Measurements from ENCODE around the gene LUC7L2. TPM values are rescaled to one million over a fixed set of nuclear protein-coding genes. Genes with fewer than 3 reads are reported as not detected.
"Not testable (repeated sequence)": the region's sequence is repeated elsewhere in the genome, so short reads cannot be mapped to it uniquely, and the experiment has no call there.

The LUC7L2 gene
- total RNA-seq, 4 donors from 2014 or later = 29.4 to 77.6 (median 50.0) TPM

DNA sequence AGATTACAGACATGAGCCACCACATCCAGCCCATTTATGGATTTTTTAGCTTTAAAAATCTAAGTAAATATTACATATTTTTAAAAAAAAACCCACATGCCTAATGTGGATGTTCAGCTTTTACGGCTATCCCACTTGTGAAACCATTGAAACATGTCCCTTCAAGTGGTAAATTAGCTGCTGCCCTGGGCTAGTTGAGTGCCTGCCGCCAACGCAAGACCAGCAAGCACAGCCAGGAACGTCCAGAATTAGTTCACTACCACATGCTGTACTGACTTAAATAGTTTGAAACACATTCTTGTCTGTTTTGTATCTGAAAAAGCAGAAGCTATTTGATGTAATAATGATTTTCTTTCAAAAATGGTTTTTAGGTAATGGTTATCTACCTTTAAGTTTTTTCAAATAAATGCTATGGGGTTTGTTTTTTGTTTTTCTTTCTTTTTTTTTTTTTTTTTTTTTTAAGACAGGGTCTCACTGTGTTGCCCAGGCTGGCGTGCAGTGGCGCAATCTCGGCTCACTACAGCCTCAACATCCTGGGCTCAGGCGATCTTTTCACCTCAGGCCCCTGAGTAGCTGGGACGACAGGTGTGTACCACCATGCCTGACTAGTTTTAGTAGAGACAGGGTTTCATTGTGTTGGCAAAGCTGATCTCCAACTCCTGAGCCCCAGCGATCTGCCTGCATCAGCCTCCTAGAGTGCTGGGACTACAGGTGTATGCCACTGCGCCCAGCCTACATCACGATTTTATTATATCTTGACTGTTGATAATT is 66.7 kb downstream of the LUC7L2 start:
- TF ChIP-seq CTCF (IDR thresholded peaks at IDR 0.05) = no peak
- TF ChIP-seq POLR2A (IDR thresholded peaks at IDR 0.05) = no peak
- peaks cover 0 to 32% (median 0%) of the 10 kb centered on the region in 3 donors for H3K36me3 ChIP-seq
- no peaks in the 10 kb centered on the region for H3K27me3 ChIP-seq
- DNase-seq = no peak
- no peaks in the 10 kb centered on the region for H3K9me3 ChIP-seq
- peaks cover 6 to 56% (median 17%) of the 10 kb centered on the region in 3 donors for H3K4me1 ChIP-seq
- 69 to 77% methylated on average over 7 to 12 of the region's 12 CpGs for WGBS, 2 donors
- peak overlapping the region in 2 of 4 donors; percentile 13 to 38 for H3K27ac ChIP-seq
- intact Hi-C loops (cut with DNase I) = no loop called here
- no peak overlapping the region for H3K4me3 ChIP-seq

GRCh38 chr7:139427029-139427420 is 67.3 kb downstream of the LUC7L2 start:
- Histone ChIP-seq H3K4me1 (peaks cover 6 to 62% (median 19%) of the 10 kb centered on the region in 3 donors), H3K36me3 (peaks cover 0 to 26% (median 0%) of the 10 kb centered on the region in 3 donors), H3K9me3 (no peaks in the 10 kb centered on the region), H3K4me3 (no peak overlapping the region), H3K27ac (peak overlapping the region in 2 of 4 donors; percentile 4 to 38), H3K27me3 (no peaks in the 10 kb centered on the region)
- no peak for TF ChIP-seq CTCF (IDR thresholded peaks at IDR 0.05)
- no peak for TF ChIP-seq POLR2A (IDR thresholded peaks at IDR 0.05)
- intact Hi-C loops (cut with DNase I) = no loop called here
- DNase-seq = no peak
- 78 to 100% methylated on average over 1 of the region's 1 CpG for WGBS, 2 donors

DNA sequence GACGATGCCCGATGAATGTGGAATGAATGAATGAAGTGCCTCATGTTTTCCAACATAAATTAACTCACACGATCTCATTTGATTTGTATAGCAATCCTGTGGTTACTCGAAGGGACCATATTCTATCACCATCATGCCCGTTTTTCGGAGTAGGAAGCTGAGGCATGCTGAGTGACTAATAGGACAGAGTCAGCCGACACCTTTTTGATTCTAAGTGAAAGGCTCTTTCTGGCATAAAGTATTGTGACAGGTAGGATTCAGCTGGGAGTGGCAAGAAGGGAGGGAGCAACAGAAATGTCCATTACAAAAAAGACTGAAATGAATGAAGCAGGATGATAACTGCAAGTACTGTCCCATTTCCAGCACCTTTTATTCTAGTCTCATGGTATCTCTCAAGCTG is 68.1 kb downstream of the LUC7L2 start:
- TF ChIP-seq POLR2A (IDR thresholded peaks at IDR 0.05) = no peak
- no peak for TF ChIP-seq CTCF (IDR thresholded peaks at IDR 0.05)
- intact Hi-C loops (cut with DNase I) = no loop called here
- peak overlapping the region in 3 of 4 donors; percentile 1 to 83 (median 45) for H3K27ac ChIP-seq
- H3K4me3 ChIP-seq = no peak overlapping the region
- peaks cover 0 to 19% (median 0%) of the 10 kb centered on the region in 3 donors for H3K36me3 ChIP-seq
- DNase-seq = no peak
- peaks cover 6 to 70% (median 20%) of the 10 kb centered on the region in 3 donors for H3K4me1 ChIP-seq
- no peaks in the 10 kb centered on the region for H3K27me3 ChIP-seq
- 56 to 76% methylated on average over 7 of the region's 7 CpGs for WGBS, 2 donors
- no peaks in the 10 kb centered on the region for H3K9me3 ChIP-seq

- WGBS, 2 donors = 66 to 95% methylated on average over 4 to 13 of the region's 14 CpGs
- H3K36me3 ChIP-seq; H3K27me3 ChIP-seq; H3K4me3 ChIP-seq; H3K9me3 ChIP-seq; DNase-seq; intact Hi-C loops (cut with DNase I): not testable (repeated sequence)
- H3K27ac ChIP-seq = peak overlapping the region; percentile 32 to 83 (median 66)
- peaks cover 14 to 89% (median 29%) of the 10 kb centered on the region in 3 donors for H3K4me1 ChIP-seq
These were observed 70.0 kb downstream of the LUC7L2 start for GRCh38 chr7:139429735-139430134.

GRCh38 chr7:139430443-139430842 is 70.7 kb downstream of the LUC7L2 start:
- H3K4me3 ChIP-seq = no peak overlapping the region
- no peaks in the 10 kb centered on the region for H3K9me3 ChIP-seq
- intact Hi-C loops (cut with DNase I) = no loop called here
- no peak for TF ChIP-seq CTCF (IDR thresholded peaks at IDR 0.05)
- TF ChIP-seq POLR2A (IDR thresholded peaks at IDR 0.05) = no peak
- no peaks in the 10 kb centered on the region for H3K27me3 ChIP-seq
- no peaks in the 10 kb centered on the region for H3K36me3 ChIP-seq
- 60 to 81% methylated on average over 3 to 4 of the region's 4 CpGs for WGBS, 2 donors
- peak overlapping the region in 3 of 4 donors; percentile 62 to 83 (median 71) for H3K27ac ChIP-seq
- DNase-seq = no peak
- peaks cover 14 to 90% (median 29%) of the 10 kb centered on the region in 3 donors for H3K4me1 ChIP-seq

Measured in esophagus squamous epithelium (tissue), 5 donors.